Cardiac fibroblast (primary cell): Measurements from ENCODE around the gene VASH1.

Source experiments
- DNase-seq, 2 donors: peaks; one replicate each; pipeline versions ENCODE4 v3.0.0 to v3.0.0-alpha.2; 2010; ENCODE audit warnings: low read depth in 2 of 2
- H3K4me3 ChIP-seq, 2 donors: replicated peaks in 1 of 2; 1 replicate in 1 of 2; 2 replicates in 1 of 2; pipeline ENCODE4 v1.5.1; 2011; ENCODE audit warnings: low read depth in 2 of 2, low read length in 2 of 2, mild to moderate bottlenecking in 2 of 2, moderate library complexity in 1 of 2
- TF ChIP-seq, protein P1 (sequence below): IDR thresholded peaks from one replicate; pipeline ENCODE4 v1.5.1; 2011; ENCODE audit warnings: low read depth, mild to moderate bottlenecking, low read length, inconsistent platforms

The VASH1 gene

DNA sequence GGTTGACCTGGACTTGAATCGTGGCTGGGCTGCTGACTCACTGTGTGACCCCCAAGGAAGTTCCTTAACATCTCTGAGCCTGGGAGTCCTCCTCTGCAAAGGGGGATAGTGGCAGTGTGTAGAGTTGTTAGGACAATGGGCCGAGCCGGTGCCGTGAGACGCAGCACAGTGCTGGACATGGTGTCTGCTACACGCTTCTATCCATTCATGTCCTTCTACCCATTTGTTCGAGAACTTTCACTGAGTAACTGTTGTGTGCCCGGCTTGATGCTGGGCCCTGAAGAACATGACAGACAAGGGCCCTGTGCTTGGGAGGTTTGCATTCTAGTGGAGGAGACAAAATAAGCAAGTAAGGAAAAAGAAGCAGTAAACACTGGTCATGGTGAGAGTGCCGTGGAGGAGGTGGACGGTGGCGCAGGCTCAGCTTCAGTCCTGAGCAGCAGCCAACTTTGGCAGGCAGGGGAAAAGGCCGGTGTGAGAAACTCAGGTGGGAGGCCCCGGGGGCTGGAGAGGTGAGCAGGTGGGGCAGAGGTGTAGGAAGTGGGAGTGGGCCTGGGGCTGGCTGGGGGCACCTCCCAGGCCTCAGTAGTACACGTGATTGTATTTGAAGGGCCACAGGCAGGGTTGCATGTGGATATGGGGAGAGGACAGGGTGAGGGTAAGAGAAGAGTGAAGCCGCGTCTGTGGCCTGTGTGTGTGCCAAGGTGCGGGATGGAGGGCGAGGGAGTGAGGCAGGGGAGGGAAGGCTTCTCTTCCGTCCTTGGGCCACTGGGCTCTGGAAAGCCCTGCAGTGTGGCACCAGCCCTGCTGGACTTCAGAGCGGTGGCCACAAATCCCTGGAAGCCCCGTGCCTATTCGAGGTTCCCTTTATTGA is 13.8 kb downstream of the VASH1 start:
- TF ChIP-seq, protein P1, sequence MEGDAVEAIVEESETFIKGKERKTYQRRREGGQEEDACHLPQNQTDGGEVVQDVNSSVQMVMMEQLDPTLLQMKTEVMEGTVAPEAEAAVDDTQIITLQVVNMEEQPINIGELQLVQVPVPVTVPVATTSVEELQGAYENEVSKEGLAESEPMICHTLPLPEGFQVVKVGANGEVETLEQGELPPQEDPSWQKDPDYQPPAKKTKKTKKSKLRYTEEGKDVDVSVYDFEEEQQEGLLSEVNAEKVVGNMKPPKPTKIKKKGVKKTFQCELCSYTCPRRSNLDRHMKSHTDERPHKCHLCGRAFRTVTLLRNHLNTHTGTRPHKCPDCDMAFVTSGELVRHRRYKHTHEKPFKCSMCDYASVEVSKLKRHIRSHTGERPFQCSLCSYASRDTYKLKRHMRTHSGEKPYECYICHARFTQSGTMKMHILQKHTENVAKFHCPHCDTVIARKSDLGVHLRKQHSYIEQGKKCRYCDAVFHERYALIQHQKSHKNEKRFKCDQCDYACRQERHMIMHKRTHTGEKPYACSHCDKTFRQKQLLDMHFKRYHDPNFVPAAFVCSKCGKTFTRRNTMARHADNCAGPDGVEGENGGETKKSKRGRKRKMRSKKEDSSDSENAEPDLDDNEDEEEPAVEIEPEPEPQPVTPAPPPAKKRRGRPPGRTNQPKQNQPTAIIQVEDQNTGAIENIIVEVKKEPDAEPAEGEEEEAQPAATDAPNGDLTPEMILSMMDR, result no peak
- H3K4me3 ChIP-seq, result no peak overlapping the region
- DNase-seq, result no peak

DNA sequence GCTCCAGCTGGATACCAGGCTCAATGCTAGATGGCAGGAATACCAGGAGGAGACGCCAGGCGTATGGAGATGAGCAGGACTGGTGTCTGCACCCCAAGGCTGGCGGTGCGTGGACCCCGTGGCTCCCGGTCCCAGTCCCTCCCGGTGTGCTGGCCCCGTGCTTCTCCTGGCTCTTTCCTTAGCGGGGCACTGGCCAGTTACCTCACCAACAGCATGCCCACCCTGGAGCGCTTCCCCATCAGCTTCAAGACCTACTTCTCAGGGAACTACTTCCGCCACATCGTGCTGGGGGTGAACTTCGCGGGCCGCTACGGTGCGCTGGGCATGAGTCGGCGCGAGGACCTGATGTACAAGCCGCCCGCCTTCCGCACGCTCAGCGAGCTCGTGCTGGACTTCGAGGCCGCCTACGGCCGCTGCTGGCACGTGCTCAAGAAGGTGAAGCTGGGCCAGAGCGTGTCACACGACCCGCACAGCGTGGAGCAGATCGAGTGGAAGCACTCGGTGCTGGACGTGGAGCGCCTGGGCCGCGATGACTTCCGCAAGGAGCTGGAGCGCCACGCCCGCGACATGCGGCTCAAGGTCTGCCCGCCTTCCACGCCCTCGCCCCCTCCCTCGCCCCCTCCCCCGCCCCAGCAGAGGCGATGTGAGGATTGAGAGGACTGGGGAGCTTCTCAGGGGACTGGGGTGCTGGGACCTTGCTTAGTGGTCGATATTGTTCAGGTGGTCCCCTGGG is 14.6 kb downstream of the VASH1 start:
- no peak overlapping the region for H3K4me3 ChIP-seq
- TF ChIP-seq, protein P1, result no peak
- DNase-seq, result no peak

DNA sequence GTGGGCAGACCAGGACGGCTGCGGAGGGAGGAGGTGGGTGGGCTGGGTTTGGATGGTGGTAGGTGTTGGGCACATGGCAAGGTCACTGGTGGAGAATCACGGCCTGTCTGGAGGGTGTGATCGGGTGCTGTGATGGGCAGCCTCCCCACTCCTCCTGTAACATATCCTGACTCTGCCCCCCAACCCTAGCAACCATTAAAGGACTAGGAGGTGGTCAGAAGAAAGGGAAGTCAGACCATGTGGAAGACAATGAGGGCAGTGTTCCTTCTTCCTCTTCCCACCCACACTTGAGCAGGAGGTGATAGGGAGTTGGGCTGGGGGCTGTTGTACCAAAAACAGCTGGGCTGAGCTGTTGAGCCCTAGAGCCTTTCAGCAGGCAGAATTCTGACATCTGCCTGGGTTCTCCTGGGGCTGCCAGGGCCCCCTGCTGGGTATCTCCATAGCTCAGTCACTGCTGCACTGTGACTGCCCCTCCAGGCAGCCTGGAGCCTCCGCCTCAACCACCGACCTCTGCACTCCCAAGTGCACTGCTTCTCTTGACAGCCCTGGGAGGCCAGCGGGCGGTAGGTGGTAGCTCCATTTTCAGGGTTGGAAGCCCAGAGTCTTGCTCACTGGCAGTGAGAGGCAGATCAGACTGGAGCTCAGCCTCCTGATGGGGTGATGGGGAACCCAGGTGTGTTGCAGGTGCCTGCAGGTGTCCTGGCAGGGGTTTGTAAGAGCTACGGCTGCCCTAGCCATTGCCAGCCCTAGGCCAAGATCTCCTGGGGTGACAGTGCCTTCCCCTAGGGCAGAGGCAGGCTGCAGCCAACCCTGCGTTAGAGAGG is 15.4 kb downstream of the VASH1 start:
- DNase-seq, result no peak
- no peak overlapping the region for H3K4me3 ChIP-seq
- TF ChIP-seq, protein P1, result no peak

DNA sequence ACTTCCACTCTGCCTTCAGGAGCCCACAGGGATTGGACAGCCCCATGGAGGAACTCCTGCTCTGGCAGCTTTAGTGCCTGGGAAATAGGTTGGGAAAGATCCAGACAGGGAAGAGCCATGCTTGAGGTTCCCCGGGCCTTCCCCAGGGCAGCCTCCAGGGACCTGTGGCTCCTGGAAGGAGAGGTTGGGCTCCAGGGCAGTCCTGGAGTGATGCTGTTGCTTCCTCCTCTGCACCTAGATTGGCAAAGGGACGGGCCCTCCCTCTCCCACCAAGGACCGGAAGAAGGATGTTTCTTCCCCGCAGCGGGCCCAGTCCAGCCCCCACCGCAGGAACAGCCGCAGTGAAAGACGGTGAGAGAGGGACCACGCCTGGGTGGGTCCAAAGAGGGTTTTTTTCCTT is 16.5 kb downstream of the VASH1 start:
- no peak overlapping the region for H3K4me3 ChIP-seq
- TF ChIP-seq, protein P1, result no peak
- DNase-seq, result no peak

DNA sequence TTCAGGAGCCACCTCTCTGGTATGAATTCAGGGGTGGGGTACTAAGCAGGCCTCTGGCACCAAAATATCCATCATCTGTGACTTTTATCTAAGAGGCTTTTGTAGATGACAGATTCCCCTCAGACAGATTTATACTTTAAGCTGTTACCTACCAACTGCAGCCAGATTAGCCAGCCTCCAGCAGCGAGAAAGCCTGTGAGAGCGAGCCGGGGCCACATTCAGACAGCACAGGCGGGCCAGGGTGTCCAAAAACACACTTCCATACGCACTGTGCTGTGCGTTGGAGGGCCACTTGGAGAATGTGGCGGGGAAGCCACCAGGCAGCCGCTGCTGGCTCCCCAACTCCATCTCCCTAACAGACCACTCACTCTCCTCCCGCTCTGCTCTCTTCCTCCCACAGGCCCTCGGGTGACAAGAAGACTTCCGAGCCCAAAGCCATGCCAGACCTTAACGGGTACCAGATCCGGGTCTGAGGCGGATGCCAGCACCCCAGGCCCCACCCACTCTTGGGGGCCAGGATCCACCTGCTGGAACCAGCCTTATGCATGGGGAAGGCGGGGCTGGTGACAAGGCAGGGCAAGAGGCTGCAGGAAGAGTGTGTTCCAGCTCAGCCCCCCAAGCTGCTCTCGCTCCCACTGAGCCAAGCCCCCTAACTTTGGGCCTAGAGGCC is 17.4 kb downstream of the VASH1 start:
- DNase-seq, result no peak
- TF ChIP-seq, protein P1, result no peak
- no peak overlapping the region for H3K4me3 ChIP-seq
